ENCODE data around the gene DMRT1.
A peak's percentile ranks its signal among the peaks of the same experiment; 100 is the strongest.
"Not testable (repeated sequence)": the region's sequence is repeated elsewhere in the genome, so short reads cannot be mapped to it uniquely, and the experiment has no call there.

DMRT1 gene

DNA sequence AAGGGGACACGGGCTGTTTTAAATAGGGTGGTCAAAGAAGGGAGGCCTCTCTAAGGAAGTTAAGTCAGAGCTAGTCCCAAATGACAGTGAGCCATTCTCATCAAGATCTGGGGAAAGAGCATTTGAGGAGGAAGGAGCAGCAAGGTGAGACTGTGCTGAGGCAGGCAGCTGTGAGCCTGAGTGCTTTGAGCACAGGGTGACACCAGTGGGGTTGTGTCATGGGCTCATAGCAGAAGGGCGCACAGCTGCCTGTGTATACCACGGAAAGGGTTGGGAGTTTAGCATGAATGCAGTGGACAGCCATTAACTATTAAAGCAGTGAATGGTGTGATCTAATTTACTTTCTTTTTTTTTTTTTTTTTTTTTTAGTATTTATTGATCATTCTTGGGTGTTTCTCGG lies 19.2 kb downstream of the DMRT1 start:
- DNase-seq (ENCODE audit: low read depth), result no peak

- DNase-seq (ENCODE audit: low read depth), result not testable (repeated sequence)
These were observed 20.0 kb downstream of the DMRT1 start for GRCh38 chr9:861525-861924.

GRCh38 chr9:875119-875962 lies 33.8 kb downstream of the DMRT1 start:
- DNase-seq (ENCODE audit: low read depth), result no peak

DNA sequence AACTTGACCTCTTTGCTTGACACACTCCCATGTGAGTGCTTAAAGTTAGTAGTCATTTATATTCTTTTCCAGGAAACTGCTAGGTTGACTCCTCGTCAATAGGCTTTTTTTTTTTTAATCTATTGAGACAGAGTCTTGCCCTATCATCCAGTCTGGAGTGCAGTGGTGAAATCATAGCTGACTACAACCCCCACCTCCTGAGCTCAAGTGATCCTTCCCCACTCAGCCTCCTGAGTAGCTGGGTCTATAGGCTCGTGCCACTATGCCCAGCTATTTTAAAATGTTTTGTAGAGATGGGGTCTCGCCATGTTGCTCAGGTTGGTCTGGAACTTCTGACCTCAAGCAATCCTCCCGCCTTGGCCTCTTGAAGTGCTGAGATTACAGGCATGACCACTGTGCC lies 34.9 kb downstream of the DMRT1 start:
- no peak for DNase-seq (ENCODE audit: low read depth)

GRCh38 chr9:878239-878638 lies 36.7 kb downstream of the DMRT1 start:
- DNase-seq (ENCODE audit: low read depth), result no peak

DNA sequence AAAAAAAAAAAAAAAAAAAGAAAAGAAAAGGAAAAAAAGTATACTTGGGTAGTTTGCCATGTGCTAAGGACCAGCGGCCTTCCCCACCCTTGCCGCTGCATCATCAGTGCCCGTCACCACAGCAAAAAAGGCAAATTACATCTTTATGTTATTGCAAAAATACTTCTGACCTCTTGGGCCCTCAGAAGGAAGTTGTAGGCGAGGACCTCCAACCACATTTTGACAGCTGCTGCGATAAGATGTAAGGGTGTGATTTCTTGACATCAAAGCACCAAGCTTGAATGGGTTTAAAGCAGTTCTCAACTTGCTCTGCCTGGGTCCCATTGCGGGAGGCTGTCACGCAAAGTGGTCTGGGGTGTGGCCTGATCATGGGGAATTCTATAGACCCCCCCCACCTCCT lies 39.2 kb downstream of the DMRT1 start:
- no peak for DNase-seq (ENCODE audit: low read depth)

DNA sequence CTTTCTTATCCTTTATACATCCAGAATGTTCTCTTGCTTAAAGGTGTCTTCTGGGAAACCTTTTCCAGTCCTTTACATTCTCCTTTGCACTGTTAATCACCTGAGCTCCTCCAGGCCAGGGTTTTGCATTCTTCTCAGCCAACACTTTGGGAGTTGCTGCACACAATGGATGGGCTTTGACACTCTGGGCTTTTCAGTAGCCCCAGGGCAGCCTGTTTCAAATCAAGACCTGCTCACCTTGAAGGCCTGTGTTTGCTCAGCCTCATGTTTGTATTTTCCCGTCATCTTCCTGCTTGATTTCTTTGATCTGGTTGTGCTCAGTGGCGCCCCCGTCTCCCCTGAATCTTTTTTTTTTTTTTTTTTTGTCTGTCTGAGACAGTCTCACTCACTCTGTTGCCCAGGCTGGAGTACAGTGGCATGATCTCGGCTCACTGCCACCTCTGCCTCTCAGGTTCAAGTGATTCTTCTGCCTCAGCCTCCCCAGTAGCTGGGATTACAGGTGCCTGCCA lies 41.0 kb downstream of the DMRT1 start:
- DNase-seq (ENCODE audit: low read depth), result no peak

DNA sequence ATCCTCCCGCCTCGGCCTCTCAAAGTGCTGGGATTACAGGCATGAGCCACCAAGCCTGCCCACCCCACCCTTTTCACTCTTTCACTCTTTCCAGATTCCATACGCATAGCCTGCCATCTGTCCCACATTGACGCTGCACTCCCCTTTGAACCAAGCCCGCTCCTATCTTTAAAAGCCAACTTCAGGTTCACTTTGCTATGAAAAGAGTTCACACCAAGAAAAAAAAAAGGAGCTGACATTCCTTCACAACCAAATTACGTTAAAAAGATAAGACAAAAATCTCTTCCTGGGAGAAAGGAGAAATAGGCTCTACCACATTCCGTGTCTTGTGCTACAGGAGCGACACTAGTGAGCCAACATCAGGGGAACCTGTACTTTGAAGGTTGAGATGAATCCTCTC lies 41.5 kb downstream of the DMRT1 start:
- DNase-seq (ENCODE audit: low read depth), result no peak

DNA sequence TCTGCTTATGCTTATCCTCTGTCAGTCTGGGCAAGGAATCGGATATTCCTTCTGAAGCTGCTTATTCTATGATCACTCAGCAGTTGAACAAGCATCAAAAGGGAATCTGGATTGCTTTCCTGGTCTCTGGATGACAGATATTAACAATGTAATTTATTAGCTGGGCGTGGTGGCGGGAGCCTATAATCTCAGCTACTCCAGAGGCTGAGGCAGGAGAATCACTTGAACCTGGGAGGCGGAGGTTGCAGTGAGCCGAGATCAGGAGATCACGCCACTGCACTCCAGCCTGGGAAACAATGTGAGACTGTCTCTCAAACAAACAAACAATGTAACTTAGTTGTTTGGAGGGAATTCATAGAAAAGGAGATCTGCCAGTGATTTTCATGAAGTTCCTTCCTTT lies 45.4 kb downstream of the DMRT1 start:
- DNase-seq (ENCODE audit: low read depth), result no peak

DNA sequence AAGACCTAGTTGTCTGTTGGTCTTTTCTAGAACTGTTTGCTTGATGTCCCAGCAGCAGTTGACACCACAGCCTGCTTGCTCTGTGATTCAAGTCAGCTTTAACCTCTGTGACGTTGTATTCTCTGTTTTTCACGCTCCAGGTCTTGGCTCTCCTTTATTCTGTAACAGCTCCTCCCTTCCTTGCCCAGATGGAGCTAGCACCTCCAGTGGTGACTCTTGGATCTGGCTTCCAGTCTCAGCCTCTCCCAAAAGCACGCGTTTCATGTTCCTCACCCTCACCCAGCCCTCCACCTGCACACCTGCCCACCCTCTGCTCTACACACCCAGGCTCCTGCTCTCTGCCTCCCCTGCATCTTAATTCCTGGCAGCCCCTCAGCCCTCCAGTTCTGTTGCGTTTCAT lies 50.6 kb downstream of the DMRT1 start:
- DNase-seq (ENCODE audit: low read depth), result no peak

DNA sequence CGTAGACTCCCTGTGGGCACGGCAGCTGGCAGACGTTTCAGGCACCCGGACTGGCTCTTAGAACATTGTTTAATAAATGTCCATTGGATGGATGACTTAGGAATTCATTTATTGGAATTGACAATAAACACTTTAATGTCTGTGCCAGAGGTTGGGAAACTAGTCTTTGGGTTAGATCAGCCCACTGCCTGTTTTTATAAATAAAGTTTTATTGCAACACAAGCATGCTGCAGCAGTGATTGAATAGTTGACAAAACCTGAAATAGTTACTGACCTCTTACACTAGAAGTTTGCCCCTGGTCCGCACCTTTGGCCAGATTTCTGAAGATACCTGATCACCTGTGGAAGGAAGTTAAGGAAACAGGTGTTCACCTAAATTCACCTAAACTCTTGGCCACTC lies 51.6 kb downstream of the DMRT1 start:
- DNase-seq (ENCODE audit: low read depth), result no peak

- DNase-seq (ENCODE audit: low read depth), result peak; percentile 14
These were observed 52.4 kb downstream of the DMRT1 start for GRCh38 chr9:893843-894420.

DNA sequence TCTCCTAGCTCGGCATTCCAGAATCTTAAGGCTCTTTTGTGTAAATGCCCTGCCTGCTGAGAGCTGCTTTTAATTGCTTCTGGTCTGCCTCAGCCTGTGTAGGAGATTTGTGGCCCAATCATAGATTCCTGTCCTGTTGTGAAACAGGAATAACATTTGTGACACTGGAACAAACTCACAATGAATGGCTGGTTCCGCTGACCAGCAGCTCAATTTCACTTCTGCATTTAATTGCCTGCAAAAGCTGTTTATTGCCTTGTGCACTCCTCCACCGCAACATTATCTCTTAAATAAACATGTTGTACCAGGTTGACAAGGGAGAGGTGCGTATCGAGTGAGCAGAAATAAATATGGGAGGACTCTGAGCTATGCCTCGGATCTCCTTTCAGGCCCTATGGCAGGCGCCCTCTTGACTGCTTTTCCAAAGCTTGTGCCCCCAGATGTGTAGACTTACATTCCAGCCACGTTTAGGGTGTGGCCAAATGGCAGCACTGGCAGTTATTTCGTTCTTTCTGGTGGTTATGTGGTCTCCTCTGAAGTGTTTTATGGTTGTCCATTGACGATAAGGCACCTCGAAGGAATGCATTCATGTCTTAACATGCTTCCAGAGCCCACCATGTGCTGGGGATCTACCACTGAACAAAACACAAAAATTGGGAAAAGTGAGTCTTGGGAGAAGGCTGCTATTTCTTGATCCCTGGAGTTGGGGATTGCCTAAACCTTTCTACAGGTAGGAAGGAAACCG lies 58.1 kb downstream of the DMRT1 start:
- DNase-seq (ENCODE audit: low read depth), result no peak

- DNase-seq (ENCODE audit: low read depth), result no peak
These were observed 62.4 kb downstream of the DMRT1 start for GRCh38 chr9:903886-904285.

DNA sequence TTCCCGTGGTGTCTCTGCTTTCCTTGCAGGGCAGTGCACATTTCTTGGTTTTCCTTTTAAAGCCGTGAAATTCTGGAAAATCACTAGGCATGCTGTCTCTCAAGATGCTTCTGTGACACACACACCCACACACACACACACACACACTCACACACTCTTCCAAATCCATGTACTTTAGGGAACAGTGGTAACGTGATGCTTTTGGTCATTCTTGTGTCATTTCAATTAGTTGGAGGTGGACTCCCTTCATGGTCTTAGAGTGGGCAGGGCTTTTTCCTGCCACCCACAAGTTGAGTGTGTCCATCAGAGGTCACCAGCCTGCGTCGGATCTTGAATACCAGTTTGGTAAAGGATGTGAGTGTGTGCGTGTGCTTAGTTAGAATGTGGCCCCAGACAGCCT lies 64.4 kb downstream of the DMRT1 start:
- no peak for DNase-seq (ENCODE audit: low read depth)

DNA sequence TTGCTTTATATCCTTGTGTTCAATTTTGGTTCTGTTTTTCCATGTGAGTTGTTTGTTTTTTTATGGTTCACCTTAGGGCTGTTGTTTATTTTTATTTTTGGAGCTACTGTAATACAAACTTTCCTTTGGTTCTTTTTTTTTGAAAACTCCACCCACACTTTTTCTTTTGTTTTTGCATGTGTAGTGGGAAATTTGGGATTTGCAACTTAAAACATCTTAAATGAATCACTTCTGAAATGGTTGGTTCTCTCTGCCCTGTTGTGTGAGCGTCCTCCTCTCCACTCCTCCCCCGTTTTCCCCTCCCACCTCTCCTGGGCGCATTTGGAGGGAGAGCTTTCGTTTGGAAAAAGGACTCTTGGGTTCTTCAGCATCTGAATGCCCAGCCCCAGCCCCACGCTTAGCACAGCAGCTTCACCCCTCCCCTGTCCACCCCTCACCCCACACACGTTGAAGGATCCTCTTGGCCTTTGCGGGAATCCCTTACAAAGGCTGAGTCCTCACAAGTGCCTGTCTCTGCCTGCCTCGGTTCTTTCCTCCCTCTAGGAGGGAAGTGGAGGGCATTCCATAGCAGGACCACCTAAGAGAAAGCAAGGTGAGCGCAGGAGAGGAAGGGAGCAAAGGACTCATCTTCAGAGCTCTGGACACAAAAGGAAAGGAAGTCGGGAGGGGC lies 67.2 kb downstream of the DMRT1 start:
- no peak for DNase-seq (ENCODE audit: low read depth)

GRCh38 chr9:911005-911404 lies 69.5 kb downstream of the DMRT1 start:
- DNase-seq (ENCODE audit: low read depth), result no peak

DNA sequence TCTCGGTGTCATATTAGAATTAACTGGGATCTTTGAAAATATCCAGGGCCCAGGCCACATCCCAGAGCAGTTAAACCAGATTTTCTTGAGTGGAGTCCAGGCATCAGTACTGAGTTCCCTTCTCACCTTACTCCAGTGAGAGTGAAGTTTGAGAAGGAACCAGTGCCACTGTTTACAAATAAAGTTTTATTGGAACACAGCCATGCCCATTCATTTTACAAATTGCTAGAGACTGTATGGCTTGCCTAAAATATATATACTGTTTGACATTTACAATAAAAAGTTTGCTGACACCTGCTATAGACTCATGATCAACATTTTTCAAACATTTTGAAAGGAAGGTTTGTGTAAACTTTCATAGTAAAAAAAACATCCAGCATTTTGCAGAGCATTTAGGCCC lies 71.3 kb downstream of the DMRT1 start:
- no peak for DNase-seq (ENCODE audit: low read depth)

DNA sequence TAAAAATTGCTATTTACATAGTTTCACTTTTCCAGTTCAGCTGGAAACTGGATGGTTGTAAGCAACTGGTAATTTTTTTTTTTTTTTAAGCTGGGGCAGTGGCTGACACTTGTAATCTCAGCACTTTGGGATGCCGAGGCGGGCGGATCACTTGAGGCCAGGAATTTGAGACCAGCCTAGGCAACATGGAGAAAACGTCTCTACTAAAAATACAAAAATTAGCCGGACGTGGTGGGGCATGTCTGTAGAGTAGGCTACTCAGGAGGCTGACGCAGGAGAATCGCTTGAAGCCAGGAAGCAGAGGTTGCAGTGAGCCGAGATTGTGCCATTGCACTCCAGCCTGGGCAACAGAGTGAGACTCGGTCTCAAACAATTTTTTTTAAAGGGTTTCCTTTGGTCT lies 72.0 kb downstream of the DMRT1 start:
- not testable (repeated sequence) for DNase-seq (ENCODE audit: low read depth)

GRCh38 chr9:917730-918129 lies 76.2 kb downstream of the DMRT1 start:
- no peak for DNase-seq (ENCODE audit: low read depth)

- no peak for DNase-seq (ENCODE audit: low read depth)
These were observed 79.4 kb downstream of the DMRT1 start for GRCh38 chr9:920927-921326.

GRCh38 chr9:922171-922570 lies 80.7 kb downstream of the DMRT1 start:
- DNase-seq (ENCODE audit: low read depth), result no peak
